ENCODE data around the gene TSPAN4. TPM values are rescaled to one million over a fixed set of nuclear protein-coding genes. Genes with fewer than 3 reads are reported as not detected.

The TSPAN4 gene
- total RNA-seq, 4 donors from 2014 or later: 25.1 to 75.0 (median 32.4) TPM

DNA sequence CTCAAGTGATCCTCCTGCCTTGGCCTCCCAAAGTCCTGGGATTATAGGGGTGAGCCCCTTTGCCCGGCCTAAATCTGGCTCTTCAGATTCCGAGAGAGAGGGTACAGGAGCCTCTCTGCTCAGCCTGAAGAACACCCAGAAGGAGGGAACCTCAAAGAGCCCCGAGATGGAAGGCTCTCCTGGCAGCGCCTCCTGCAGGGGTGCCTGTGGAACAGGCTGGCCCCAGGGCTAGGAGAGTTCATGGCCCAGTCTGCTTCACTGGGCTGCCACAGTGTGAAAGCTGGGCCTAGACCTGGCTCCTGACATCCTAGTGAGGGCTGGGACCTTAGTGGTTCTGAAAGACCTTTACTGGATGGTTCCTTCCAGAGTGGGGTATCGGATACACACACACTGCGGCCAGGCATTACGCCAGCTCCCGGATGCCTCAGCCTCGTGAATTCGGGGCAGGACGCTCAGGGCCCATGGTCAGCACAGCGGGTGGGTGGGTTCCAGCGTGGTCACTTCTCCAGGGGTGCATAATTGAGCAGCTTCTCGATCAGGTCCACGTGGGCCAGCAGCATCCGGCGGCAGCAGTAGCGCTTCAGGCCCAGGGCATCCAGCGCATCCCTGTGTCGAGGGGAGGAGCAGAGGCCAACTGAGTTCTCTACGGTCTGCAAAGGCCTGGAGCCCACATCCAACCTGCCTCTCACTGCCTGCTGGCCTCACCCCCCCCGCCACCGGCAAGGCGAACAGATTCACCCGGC is 2.6 kb upstream of the TSPAN4 start:
- 80 to 83% methylated on average over 3 to 20 of the region's 25 CpGs for WGBS, 2 donors (ENCODE audit: low coverage in 1 of 2)
- Histone ChIP-seq H3K27me3 (peaks cover 11% of the 10 kb centered on the region), H3K36me3 (peaks cover 0 to 16% (median 6%) of the 10 kb centered on the region in 4 donors), H3K9me3 (no peaks in the 10 kb centered on the region), H3K4me1 (peaks cover 23 to 88% (median 60%) of the 10 kb centered on the region in 4 donors), H3K4me3 (no peak overlapping the region), H3K27ac (peak overlapping the region in 1 of 4 donors; percentile 91)
- no peak for DNase-seq
- TF ChIP-seq EP300 (IDR thresholded peaks at IDR 0.05; ENCODE audit: low read depth) (no peak), POLR2AphosphoS5 (IDR thresholded peaks at IDR 0.05) (no peak), POLR2A (IDR thresholded peaks at IDR 0.05) (peak; percentile 5)
- TF ChIP-seq, protein P1, sequence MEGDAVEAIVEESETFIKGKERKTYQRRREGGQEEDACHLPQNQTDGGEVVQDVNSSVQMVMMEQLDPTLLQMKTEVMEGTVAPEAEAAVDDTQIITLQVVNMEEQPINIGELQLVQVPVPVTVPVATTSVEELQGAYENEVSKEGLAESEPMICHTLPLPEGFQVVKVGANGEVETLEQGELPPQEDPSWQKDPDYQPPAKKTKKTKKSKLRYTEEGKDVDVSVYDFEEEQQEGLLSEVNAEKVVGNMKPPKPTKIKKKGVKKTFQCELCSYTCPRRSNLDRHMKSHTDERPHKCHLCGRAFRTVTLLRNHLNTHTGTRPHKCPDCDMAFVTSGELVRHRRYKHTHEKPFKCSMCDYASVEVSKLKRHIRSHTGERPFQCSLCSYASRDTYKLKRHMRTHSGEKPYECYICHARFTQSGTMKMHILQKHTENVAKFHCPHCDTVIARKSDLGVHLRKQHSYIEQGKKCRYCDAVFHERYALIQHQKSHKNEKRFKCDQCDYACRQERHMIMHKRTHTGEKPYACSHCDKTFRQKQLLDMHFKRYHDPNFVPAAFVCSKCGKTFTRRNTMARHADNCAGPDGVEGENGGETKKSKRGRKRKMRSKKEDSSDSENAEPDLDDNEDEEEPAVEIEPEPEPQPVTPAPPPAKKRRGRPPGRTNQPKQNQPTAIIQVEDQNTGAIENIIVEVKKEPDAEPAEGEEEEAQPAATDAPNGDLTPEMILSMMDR (IDR thresholded peaks at IDR 0.05): peak in 3 of 5 experiments; percentile 11 to 27 (median 13)
- in situ Hi-C loops (cut with MboI; ENCODE audit: low pct_ligation_motif_present in 1 of 4, low pct_unique_long_range_greater_than_20kb in 1 of 4, low sequenced_read_pairs in 3 of 4): no loop called here
- intact Hi-C loops (cut with DNase I; ENCODE audit: low total_unique reads): loop anchor here (5.0 kb wide), 1 partner anchor 1922 kb away; no protein-coding TSS in a partner anchor

DNA sequence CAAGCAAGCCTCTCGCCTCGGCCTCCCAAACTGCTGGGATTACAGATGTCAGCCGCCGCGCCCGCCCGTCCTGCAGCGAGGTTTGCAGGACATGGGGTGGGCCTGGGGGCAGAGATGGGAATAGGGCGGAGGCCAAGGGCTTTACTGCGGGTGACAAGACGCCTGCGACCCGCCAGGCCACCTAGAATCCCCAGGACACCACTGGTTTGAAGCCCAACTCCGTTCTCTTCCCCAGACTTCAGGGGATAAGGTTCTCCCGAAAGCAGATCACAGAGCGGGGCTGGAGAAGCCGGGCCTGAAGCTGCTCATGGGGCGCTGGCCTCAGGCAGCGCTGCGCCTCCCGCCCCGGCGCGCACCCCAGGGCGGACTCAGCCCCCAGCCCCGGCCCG is 677 bp upstream of the TSPAN4 start:
- peaks cover 21 to 82% (median 55%) of the 10 kb centered on the region in 4 donors for H3K4me1 ChIP-seq
- intact Hi-C loops (cut with DNase I; ENCODE audit: low total_unique reads) (loop anchor here (5.0 kb wide), 1 partner anchor 1920 kb away; no protein-coding TSS in a partner anchor), in situ Hi-C loops (cut with MboI; ENCODE audit: low pct_ligation_motif_present in 1 of 4, low pct_unique_long_range_greater_than_20kb in 1 of 4, low sequenced_read_pairs in 3 of 4) (no loop called here)
- TF ChIP-seq, protein P1 (IDR thresholded peaks at IDR 0.05): no peak
- TF ChIP-seq EP300 (IDR thresholded peaks at IDR 0.05; ENCODE audit: low read depth): no peak
- TF ChIP-seq POLR2A (IDR thresholded peaks at IDR 0.05): no peak
- TF ChIP-seq POLR2AphosphoS5 (IDR thresholded peaks at IDR 0.05): peak in 1 of 3 donors; percentile 10
- H3K4me3 ChIP-seq: peak overlapping the region; percentile 62 to 98 (median 83)
- no peaks in the 10 kb centered on the region for H3K9me3 ChIP-seq
- no peak for DNase-seq
- WGBS, 2 donors (ENCODE audit: low coverage in 1 of 2): 0 to 1% methylated on average over 7 to 25 of the region's 27 CpGs
- H3K36me3 ChIP-seq: peaks cover 0 to 16% (median 6%) of the 10 kb centered on the region in 4 donors
- H3K27me3 ChIP-seq: peaks cover 11% of the 10 kb centered on the region
- H3K27ac ChIP-seq: peak overlapping the region; percentile 88 to 94 (median 90)

DNA sequence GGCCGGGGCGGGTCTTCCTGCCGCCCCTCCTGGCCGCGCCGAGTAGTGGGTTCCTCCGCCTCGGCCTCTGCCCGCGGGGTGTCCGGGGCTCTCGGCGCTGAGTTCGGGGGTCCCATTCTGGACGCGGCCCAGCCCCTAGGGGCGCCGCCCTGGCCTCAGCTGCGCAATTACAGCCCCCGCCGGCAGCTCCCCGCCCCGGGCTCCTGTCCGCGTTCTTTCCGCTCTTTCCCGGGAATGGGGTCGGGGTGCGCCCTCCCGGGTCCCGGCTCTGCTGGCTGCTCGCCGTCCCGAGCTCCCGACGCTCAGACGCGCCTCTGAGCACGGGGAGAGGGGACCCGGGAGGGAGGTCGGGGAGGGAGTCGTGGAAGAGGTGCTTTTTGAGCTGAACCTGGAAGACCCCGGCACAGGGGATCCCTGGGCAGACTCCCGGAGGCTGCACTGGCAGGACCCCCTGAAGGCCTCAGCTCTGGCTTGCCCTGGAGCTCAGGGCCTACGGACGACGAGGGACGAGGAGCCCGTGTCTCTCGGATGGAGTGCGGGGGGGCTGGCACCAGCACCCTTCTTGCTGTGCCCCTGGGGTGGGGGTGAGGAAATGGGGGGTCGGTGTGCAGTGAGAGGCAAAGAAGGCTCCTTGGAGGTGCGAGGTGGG is 558 bp downstream of the TSPAN4 start:
- Histone ChIP-seq H3K36me3 (peaks cover 0 to 8% (median 3%) of the 10 kb centered on the region in 4 donors), H3K27ac (peak overlapping the region; percentile 88 to 94 (median 90)), H3K4me1 (peaks cover 21 to 73% (median 50%) of the 10 kb centered on the region in 4 donors), H3K4me3 (peak overlapping the region; percentile 62 to 98 (median 83)), H3K9me3 (no peaks in the 10 kb centered on the region), H3K27me3 (peaks cover 18% of the 10 kb centered on the region)
- intact Hi-C loops (cut with DNase I; ENCODE audit: low total_unique reads) (loop anchor here (5.0 kb wide), 1 partner anchor 1919 kb away; no protein-coding TSS in a partner anchor), in situ Hi-C loops (cut with MboI; ENCODE audit: low pct_ligation_motif_present in 1 of 4, low pct_unique_long_range_greater_than_20kb in 1 of 4, low sequenced_read_pairs in 3 of 4) (no loop called here)
- TF ChIP-seq, protein P1 (IDR thresholded peaks at IDR 0.05): peak in 1 of 5 experiments; percentile 16
- TF ChIP-seq POLR2A (IDR thresholded peaks at IDR 0.05): no peak
- no peak for DNase-seq
- WGBS, 2 donors (ENCODE audit: low coverage in 1 of 2): 0% methylated on average over 39 of the region's 53 CpGs; no CpG with 5 or more reads in 1 of the 2 donors
